Right kidney (tissue), 1 donor: ENCODE data around the gene ULBP2.
A peak's percentile ranks its signal among the peaks of the same experiment; 100 is the strongest.
"Not testable (repeated sequence)": the region's sequence is repeated elsewhere in the genome, so short reads cannot be mapped to it uniquely, and the experiment has no call there.

Source experiments
- DNase-seq: peaks from one replicate; pipeline ENCODE4 v3.0.0-alpha.2; 2016

Gene ULBP2

GRCh38 chr6:149950423-149950822 is 8.6 kb downstream of the ULBP2 start:
- no peak for DNase-seq

- no peak for DNase-seq
Observed at GRCh38 chr6:149951096-149951495, 9.3 kb downstream of the ULBP2 start.

- DNase-seq = no peak
Observed at GRCh38 chr6:149951626-149952025, 9.8 kb downstream of the ULBP2 start.

- DNase-seq = not testable (repeated sequence)
Observed at GRCh38 chr6:149953390-149953789, 11.6 kb downstream of the ULBP2 start.

- DNase-seq = not testable (repeated sequence)
Observed at GRCh38 chr6:149953934-149954327, 12.1 kb downstream of the ULBP2 start.

GRCh38 chr6:149954328-149954983 is 12.6 kb downstream of the ULBP2 start:
- not testable (repeated sequence) for DNase-seq

GRCh38 chr6:149954984-149955653 is 13.3 kb downstream of the ULBP2 start:
- not testable (repeated sequence) for DNase-seq

- not testable (repeated sequence) for DNase-seq
Observed at GRCh38 chr6:149955654-149956317, 14.0 kb downstream of the ULBP2 start.

GRCh38 chr6:149958124-149958523 is 16.3 kb downstream of the ULBP2 start:
- not testable (repeated sequence) for DNase-seq

GRCh38 chr6:149959806-149960205 is 18.0 kb downstream of the ULBP2 start:
- DNase-seq = not testable (repeated sequence)

GRCh38 chr6:149960488-149960887 is 18.7 kb downstream of the ULBP2 start:
- no peak for DNase-seq

- DNase-seq = no peak
Observed at GRCh38 chr6:149961728-149962425, 20.1 kb downstream of the ULBP2 start.

GRCh38 chr6:149962461-149963211 is 20.8 kb downstream of the ULBP2 start:
- DNase-seq = no peak

GRCh38 chr6:149963212-149963461 is 21.3 kb downstream of the ULBP2 start:
- no peak for DNase-seq

GRCh38 chr6:149963462-149964307 is 21.9 kb downstream of the ULBP2 start, which contains the start of gene ULBP1:
ULBP1 (plus strand) TSS chr6:149963943; CDS start chr6:149964050, 107 bp downstream.
- DNase-seq = peak; percentile 85

- DNase-seq = peak; percentile 80
Observed at GRCh38 chr6:149964308-149965193, 22.7 kb downstream of the ULBP2 start.

- DNase-seq = peak; percentile 57
Observed at GRCh38 chr6:149965194-149966020, 23.6 kb downstream of the ULBP2 start.

- not testable (repeated sequence) for DNase-seq
Observed at GRCh38 chr6:149966319-149966718, 24.5 kb downstream of the ULBP2 start.

GRCh38 chr6:149967591-149967990 is 25.8 kb downstream of the ULBP2 start:
- DNase-seq = no peak
